HCT116 (cell line): Measurements from ENCODE around the gene NALCN. TPM values are rescaled to one million over a fixed set of nuclear protein-coding genes. Genes with fewer than 3 reads are reported as not detected.

Experiments used
- ATAC-seq: fragments of 200-7000 bp; cut with Tn5 transposase; 2 replicates; pipeline ENCODE4 v1.9.1; 2020; ENCODE audit warnings: mild to moderate bottlenecking, moderate library complexity
- BruUV-seq: library from RNA; stranded (reverse); fragments of 400-500 nt; replicated peaks from 2 replicates; lab custom pipeline; 2021; lab: Mats Ljungman, UMichigan
- CTCF ChIA-PET: fragments of 300-600 bp; sonication (Branson Sonifier 250); formaldehyde crosslinking; loops from one replicate; lab custom pipeline; 2021; ENCODE audit warnings: antibody characterized with exemption; lab: Charles Lee
- POLR2A ChIA-PET: fragments of 300-600, 350-600 bp; sonication (Branson Sonifier 250); formaldehyde crosslinking; loops from one replicate; lab custom pipeline; 2021; ENCODE audit warnings: antibody characterized with exemption; lab: Charles Lee
- RAD21 ChIA-PET, 2 experiments: fragments of 300-600 bp; sonication (Branson Sonifier 250); formaldehyde crosslinking; loops; one replicate each; lab custom pipeline; 2023; ENCODE audit warnings: low total read pairs in 2 of 2; ENCODE audit not compliant: uncharacterized antibody in 2 of 2, unreplicated experiment in 2 of 2, low non-redundant PET in 1 of 2; lab: Charles Lee
- DNase-seq: peaks from one replicate; pipeline ENCODE4 v3.0.0-alpha.2; 2010; ENCODE audit warnings: low read depth, low spot score
- H2AFZ ChIP-seq: fragments of 200-600 bp; shearing (Covaris generic), sonication (generic); 2 replicates; pipeline ENCODE4 v1.6.1; 2017; ENCODE audit warnings: low read depth, mixed run types, mixed read lengths, antibody characterized with exemption, low read length; ENCODE audit not compliant: poor library complexity, severe bottlenecking
- H3K27ac ChIP-seq: 2 replicates; pipeline ENCODE4 v1.5.1; 2012; ENCODE audit warnings: low read depth, low read length
- H3K27me3 ChIP-seq: fragments of 200-600 bp; sonication (generic); 2 replicates; pipeline ENCODE4 v1.6.1; 2016; ENCODE audit warnings: mixed run types, low read length, mixed read lengths; ENCODE audit not compliant: insufficient read depth
- H3K36me3 ChIP-seq, 2 experiments: fragments of 200-500 bp in 1 of 2; fragments of 200-600 bp in 1 of 2; sonication (Bioruptor generic) in 1 of 2; sonication (generic) in 1 of 2; 2 replicates each; pipeline versions ENCODE4 v1.5.1 to v1.6.1; 2014 to 2016; ENCODE audit warnings: low read length in 2 of 2, inconsistent platforms in 1 of 2, mixed read lengths in 1 of 2, mixed run types in 1 of 2; ENCODE audit not compliant: insufficient read depth in 2 of 2, control insufficient read depth in 1 of 2
- H3K4me1 ChIP-seq, 2 experiments: fragments of 200-600 bp in 1 of 2; sonication (generic) in 1 of 2; 2 replicates each; pipeline versions ENCODE4 v1.5.1 to v1.6.1; 2012 to 2017; ENCODE audit warnings: low read length in 2 of 2, inconsistent platforms in 1 of 2, mild to moderate bottlenecking in 1 of 2, mixed read lengths in 1 of 2, mixed run types in 1 of 2, moderate library complexity in 1 of 2; ENCODE audit not compliant: insufficient read depth in 2 of 2, control insufficient read depth in 1 of 2
- H3K4me2 ChIP-seq: fragments of 200-600 bp; sonication (generic); 2 replicates; pipeline ENCODE4 v1.6.1; 2017; ENCODE audit warnings: mixed run types, low read length, mixed read lengths
- H3K4me3 ChIP-seq, 2 experiments: fragments of 200-600 bp in 1 of 2; sonication (generic) in 1 of 2; replicated peaks in 1 of 2; 2 replicates each; pipeline ENCODE4 v1.5.1; 2011 to 2016; ENCODE audit warnings: low read length in 2 of 2, control low read depth in 1 of 2, low read depth in 1 of 2, mild to moderate bottlenecking in 1 of 2, mixed read lengths in 1 of 2, mixed run types in 1 of 2
- H3K79me2 ChIP-seq: fragments of 200-600 bp; sonication (generic); 2 replicates; pipeline ENCODE4 v1.6.1; 2017; ENCODE audit warnings: mild to moderate bottlenecking, mixed run types, low read length, moderate library complexity, mixed read lengths; ENCODE audit not compliant: insufficient read depth
- H3K9ac ChIP-seq: fragments of 200-600 bp; sonication (generic); 2 replicates; pipeline ENCODE4 v1.6.1; 2016; ENCODE audit warnings: low read length, mixed read lengths
- H3K9me2 ChIP-seq: fragments of 200-600 bp; sonication (generic), shearing (Covaris generic); 2 replicates; pipeline ENCODE4 v1.6.1; 2017; ENCODE audit warnings: mixed run types, mild to moderate bottlenecking, moderate library complexity; ENCODE audit not compliant: insufficient read depth
- H3K9me3 ChIP-seq, 2 experiments: fragments of 200-500 bp in 1 of 2; fragments of 200-600 bp in 1 of 2; sonication (Bioruptor generic) in 1 of 2; sonication (generic) in 1 of 2; 2 replicates each; pipeline ENCODE4 v1.6.1; 2014 to 2017; ENCODE audit warnings: low read length in 2 of 2, mixed read lengths in 2 of 2, inconsistent platforms in 1 of 2, low read depth in 1 of 2, mild to moderate bottlenecking in 1 of 2, mixed run types in 1 of 2, moderate library complexity in 1 of 2; ENCODE audit not compliant: control insufficient read depth in 1 of 2, insufficient read depth in 1 of 2
- H4K20me1 ChIP-seq: fragments of 200-600 bp; sonication (generic), shearing (Covaris generic); 2 replicates; pipeline ENCODE4 v1.6.1; 2017; ENCODE audit warnings: mixed run types, mild to moderate bottlenecking, moderate library complexity; ENCODE audit not compliant: insufficient read depth
- EGR1 ChIP-seq: IDR thresholded peaks from 2 replicates; pipeline ENCODE4 v1.6.1; 2012; ENCODE audit warnings: low read depth
- EZH2 ChIP-seq: fragments of 200-600 bp; sonication (generic); IDR thresholded peaks from 2 replicates; pipeline ENCODE4 v1.6.1; 2017; ENCODE audit warnings: antibody characterized with exemption, mixed run types
- FOSL1 ChIP-seq: IDR thresholded peaks from 2 replicates; pipeline ENCODE4 v1.6.1; 2012; ENCODE audit warnings: low read depth
- POLR2A ChIP-seq: IDR thresholded peaks from 2 replicates; pipeline ENCODE4 v1.7.0; 2011; ENCODE audit warnings: borderline replicate concordance; ENCODE audit not compliant: insufficient read depth, insufficient read length; ENCODE audit errors: extremely low read depth
- RAD21 ChIP-seq: IDR thresholded peaks from 2 replicates; pipeline ENCODE4 v1.6.1; 2012; ENCODE audit warnings: low read depth, mild to moderate bottlenecking
- SP1 ChIP-seq: IDR thresholded peaks from 2 replicates; pipeline ENCODE4 v1.6.1; 2012; ENCODE audit warnings: low read depth
- YY1 ChIP-seq: IDR thresholded peaks from 2 replicates; pipeline ENCODE4 v1.6.1; 2011; ENCODE audit warnings: low read length, low read depth, moderate library complexity, mild to moderate bottlenecking; ENCODE audit not compliant: insufficient replicate concordance; ENCODE audit errors: extremely low read depth
- ZFX ChIP-seq: fragments of 450-650 bp; IDR thresholded peaks from 2 replicates; pipeline ENCODE4 v1.6.1; 2017
- ZNF274 ChIP-seq: fragments of 200-500 bp; sonication (Bioruptor generic); IDR thresholded peaks from 2 replicates; pipeline ENCODE4 v1.6.1; 2014; ENCODE audit warnings: mild to moderate bottlenecking, low read depth, low read length, inconsistent platforms
- intact Hi-C: fragments of 100-400 bp; cut with micrococcal nuclease; formaldehyde crosslinking; loops from 2 replicates; pipeline ENCODE4 v1.10.0; 2022
- total RNA-seq: library from RNA; stranded (reverse); gene quantifications from one replicate; pipeline ENCODE4 v1.2.1, GENCODE V29; 2021; ENCODE audit not compliant: unreplicated experiment
- TF ChIP-seq, protein P1 (sequence below), 3 experiments: fragments of 200-600 bp in 1 of 3; sonication (generic) in 1 of 3; IDR thresholded peaks in 2 of 3; conservative IDR thresholded peaks in 1 of 3; 2 replicates each; pipeline ENCODE4 v1.5.1; 2012 to 2017; ENCODE audit warnings: low read depth in 2 of 3, low read length in 2 of 3, antibody characterized with exemption in 1 of 3, borderline replicate concordance in 1 of 3, control low read depth in 1 of 3, mild to moderate bottlenecking in 1 of 3, mixed read lengths in 1 of 3, mixed run types in 1 of 3, moderate library complexity in 1 of 3; ENCODE audit not compliant: insufficient read depth in 1 of 3
- TF ChIP-seq, protein P2 (sequence below): IDR thresholded peaks from 2 replicates; pipeline ENCODE4 v1.6.1; 2012
- TF ChIP-seq, protein P3 (sequence below): IDR thresholded peaks from 2 replicates; pipeline ENCODE4 v1.6.1; 2011; ENCODE audit warnings: mild to moderate bottlenecking, low read length, moderate library complexity; ENCODE audit not compliant: insufficient replicate concordance; ENCODE audit errors: extremely low read depth
- TF ChIP-seq, protein P4 (sequence below): IDR thresholded peaks from 2 replicates; pipeline ENCODE4 v1.6.1; 2012; ENCODE audit warnings: low read depth

NALCN gene
- total RNA-seq, 1 experiment from 2014 or later: not detected

DNA sequence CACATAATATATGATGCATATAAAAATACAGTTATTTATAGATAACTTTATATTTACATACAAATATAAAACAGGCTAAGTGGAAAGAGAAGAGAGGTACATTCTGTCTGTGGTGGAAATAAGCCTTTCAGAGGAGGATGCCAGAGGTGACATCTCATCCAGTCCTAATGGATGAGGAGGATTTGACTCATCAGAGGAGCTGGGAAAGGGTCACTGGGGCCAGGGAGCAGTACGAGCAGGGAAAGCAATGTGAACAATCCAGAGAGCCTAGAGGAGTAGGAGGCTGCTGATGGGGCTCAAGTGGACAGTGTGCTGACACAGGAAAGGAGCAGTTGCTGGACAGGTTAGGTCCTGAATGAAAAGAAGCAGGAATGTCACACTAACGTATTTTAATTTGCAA is 18.6 kb downstream of the NALCN start:
- ChIA-PET RAD21 (no interaction called here), POLR2A (no interaction called here), CTCF (no interaction called here)
- intact Hi-C loops: no loop called here
- Histone ChIP-seq H3K9me3 (no peaks in the 10 kb centered on the region; a peak in 1 of 4 replicates), H3K9me2 (no peaks in the 10 kb centered on the region), H3K27ac (no peak overlapping the region), H3K9ac (no peak overlapping the region), H3K4me1 (peaks cover 0 to 4% of the 10 kb centered on the region in 2 experiments; a peak in 1 of 4 replicates), H2AFZ (no peak overlapping the region), H3K36me3 (no peaks in the 10 kb centered on the region), H3K79me2 (no peaks in the 10 kb centered on the region), H3K4me3 (no peak overlapping the region), H3K27me3 (no peaks in the 10 kb centered on the region), H4K20me1 (no peaks in the 10 kb centered on the region), H3K4me2 (no peak overlapping the region)
- BruUV-seq: no TSS peak
- ATAC-seq (no peak), DNase-seq (no peak)
- no peak for TF ChIP-seq EZH2
- TF ChIP-seq, protein P1, sequence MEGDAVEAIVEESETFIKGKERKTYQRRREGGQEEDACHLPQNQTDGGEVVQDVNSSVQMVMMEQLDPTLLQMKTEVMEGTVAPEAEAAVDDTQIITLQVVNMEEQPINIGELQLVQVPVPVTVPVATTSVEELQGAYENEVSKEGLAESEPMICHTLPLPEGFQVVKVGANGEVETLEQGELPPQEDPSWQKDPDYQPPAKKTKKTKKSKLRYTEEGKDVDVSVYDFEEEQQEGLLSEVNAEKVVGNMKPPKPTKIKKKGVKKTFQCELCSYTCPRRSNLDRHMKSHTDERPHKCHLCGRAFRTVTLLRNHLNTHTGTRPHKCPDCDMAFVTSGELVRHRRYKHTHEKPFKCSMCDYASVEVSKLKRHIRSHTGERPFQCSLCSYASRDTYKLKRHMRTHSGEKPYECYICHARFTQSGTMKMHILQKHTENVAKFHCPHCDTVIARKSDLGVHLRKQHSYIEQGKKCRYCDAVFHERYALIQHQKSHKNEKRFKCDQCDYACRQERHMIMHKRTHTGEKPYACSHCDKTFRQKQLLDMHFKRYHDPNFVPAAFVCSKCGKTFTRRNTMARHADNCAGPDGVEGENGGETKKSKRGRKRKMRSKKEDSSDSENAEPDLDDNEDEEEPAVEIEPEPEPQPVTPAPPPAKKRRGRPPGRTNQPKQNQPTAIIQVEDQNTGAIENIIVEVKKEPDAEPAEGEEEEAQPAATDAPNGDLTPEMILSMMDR (IDR thresholded peaks at IDR 0.05 in 2 of 3, conservative IDR thresholded peaks at IDR 0.05 in 1 of 3; ENCODE audit: borderline replicate concordance in 1 of 3, insufficient read depth in 1 of 3, low read depth in 2 of 3, low read length in 2 of 3): no peak
- no peak for TF ChIP-seq YY1
- TF ChIP-seq EGR1: no peak
- TF ChIP-seq POLR2A: no peak
- no peak for TF ChIP-seq SP1
- TF ChIP-seq, protein P2, sequence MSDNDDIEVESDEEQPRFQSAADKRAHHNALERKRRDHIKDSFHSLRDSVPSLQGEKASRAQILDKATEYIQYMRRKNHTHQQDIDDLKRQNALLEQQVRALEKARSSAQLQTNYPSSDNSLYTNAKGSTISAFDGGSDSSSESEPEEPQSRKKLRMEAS: no peak
- no peak for TF ChIP-seq ZFX
- TF ChIP-seq RAD21: no peak
- TF ChIP-seq, protein P3, sequence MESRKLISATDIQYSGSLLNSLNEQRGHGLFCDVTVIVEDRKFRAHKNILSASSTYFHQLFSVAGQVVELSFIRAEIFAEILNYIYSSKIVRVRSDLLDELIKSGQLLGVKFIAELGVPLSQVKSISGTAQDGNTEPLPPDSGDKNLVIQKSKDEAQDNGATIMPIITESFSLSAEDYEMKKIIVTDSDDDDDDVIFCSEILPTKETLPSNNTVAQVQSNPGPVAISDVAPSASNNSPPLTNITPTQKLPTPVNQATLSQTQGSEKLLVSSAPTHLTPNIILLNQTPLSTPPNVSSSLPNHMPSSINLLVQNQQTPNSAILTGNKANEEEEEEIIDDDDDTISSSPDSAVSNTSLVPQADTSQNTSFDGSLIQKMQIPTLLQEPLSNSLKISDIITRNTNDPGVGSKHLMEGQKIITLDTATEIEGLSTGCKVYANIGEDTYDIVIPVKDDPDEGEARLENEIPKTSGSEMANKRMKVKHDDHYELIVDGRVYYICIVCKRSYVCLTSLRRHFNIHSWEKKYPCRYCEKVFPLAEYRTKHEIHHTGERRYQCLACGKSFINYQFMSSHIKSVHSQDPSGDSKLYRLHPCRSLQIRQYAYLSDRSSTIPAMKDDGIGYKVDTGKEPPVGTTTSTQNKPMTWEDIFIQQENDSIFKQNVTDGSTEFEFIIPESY: no peak
- TF ChIP-seq ZNF274: no peak
- no peak for TF ChIP-seq FOSL1
- TF ChIP-seq, protein P4, sequence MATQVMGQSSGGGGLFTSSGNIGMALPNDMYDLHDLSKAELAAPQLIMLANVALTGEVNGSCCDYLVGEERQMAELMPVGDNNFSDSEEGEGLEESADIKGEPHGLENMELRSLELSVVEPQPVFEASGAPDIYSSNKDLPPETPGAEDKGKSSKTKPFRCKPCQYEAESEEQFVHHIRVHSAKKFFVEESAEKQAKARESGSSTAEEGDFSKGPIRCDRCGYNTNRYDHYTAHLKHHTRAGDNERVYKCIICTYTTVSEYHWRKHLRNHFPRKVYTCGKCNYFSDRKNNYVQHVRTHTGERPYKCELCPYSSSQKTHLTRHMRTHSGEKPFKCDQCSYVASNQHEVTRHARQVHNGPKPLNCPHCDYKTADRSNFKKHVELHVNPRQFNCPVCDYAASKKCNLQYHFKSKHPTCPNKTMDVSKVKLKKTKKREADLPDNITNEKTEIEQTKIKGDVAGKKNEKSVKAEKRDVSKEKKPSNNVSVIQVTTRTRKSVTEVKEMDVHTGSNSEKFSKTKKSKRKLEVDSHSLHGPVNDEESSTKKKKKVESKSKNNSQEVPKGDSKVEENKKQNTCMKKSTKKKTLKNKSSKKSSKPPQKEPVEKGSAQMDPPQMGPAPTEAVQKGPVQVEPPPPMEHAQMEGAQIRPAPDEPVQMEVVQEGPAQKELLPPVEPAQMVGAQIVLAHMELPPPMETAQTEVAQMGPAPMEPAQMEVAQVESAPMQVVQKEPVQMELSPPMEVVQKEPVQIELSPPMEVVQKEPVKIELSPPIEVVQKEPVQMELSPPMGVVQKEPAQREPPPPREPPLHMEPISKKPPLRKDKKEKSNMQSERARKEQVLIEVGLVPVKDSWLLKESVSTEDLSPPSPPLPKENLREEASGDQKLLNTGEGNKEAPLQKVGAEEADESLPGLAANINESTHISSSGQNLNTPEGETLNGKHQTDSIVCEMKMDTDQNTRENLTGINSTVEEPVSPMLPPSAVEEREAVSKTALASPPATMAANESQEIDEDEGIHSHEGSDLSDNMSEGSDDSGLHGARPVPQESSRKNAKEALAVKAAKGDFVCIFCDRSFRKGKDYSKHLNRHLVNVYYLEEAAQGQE: no peak
